GM13977 (cell line): ENCODE results near the gene DHRS3.

Source experiments
- DNase-seq: peaks from one replicate; pipeline ENCODE4 v3.0.0; 2012; ENCODE audit warnings: low spot score
- CTCF ChIP-seq: IDR thresholded peaks from 2 replicates; pipeline ENCODE4 v1.5.1; 2012; ENCODE audit warnings: mild to moderate bottlenecking, control low read depth; ENCODE audit not compliant: insufficient read depth; ENCODE audit errors: extremely low read depth, missing control alignments
- in situ Hi-C: fragments of 300-500 bp; cut with MboI; formaldehyde crosslinking; loops from one replicate; pipeline ENCODE4 v1.12.0; 2022; ENCODE audit warnings: low sequenced_read_pairs, low pct_unique_long_range_greater_than_20kb, mixed read lengths, inconsistent platforms; ENCODE audit not compliant: unreplicated experiment

DHRS3 gene

GRCh38 chr1:12581179-12581578, 36.8 kb downstream of the DHRS3 start:
- no peak for TF ChIP-seq CTCF
- DNase-seq = no peak
- in situ Hi-C loops = no loop called here

GRCh38 chr1:12580054-12580887, 37.7 kb downstream of the DHRS3 start:
- DNase-seq = no peak

GRCh38 chr1:12578860-12579422, 39.1 kb downstream of the DHRS3 start:
- TF ChIP-seq CTCF = no peak
- in situ Hi-C loops = no loop called here
- DNase-seq = no peak

More at GRCh38 chr1:12580054-12580887, 37.7 kb downstream of the DHRS3 start:
- TF ChIP-seq CTCF = no peak
- in situ Hi-C loops = no loop called here

GRCh38 chr1:12577020-12577419, 41.0 kb downstream of the DHRS3 start:
- in situ Hi-C loops = no loop called here
- no peak for TF ChIP-seq CTCF
- no peak for DNase-seq

GRCh38 chr1:12574757-12575139, 43.3 kb downstream of the DHRS3 start:
- no peak for TF ChIP-seq CTCF
- DNase-seq = no peak
- in situ Hi-C loops = loop anchor here (25.0 kb wide), 1 partner anchor 663 kb away; the partner anchor contains the start of gene PRAMEF18

GRCh38 chr1:12573015-12573825, 44.8 kb downstream of the DHRS3 start:
- no peak for TF ChIP-seq CTCF
- in situ Hi-C loops = loop anchor here (25.0 kb wide), 1 partner anchor 664 kb away; the partner anchor contains the start of gene PRAMEF18
- no peak for DNase-seq
